GM10266 (cell line): Measurements from ENCODE around the gene AGPAT2.
A peak's percentile ranks its signal among the peaks of the same experiment; 100 is the strongest.

Source experiments
- DNase-seq: peaks from one replicate; pipeline ENCODE4 v3.0.0; 2012; ENCODE audit errors: extremely low spot score
- CTCF ChIP-seq: IDR thresholded peaks from 2 replicates; pipeline ENCODE4 v1.5.1; 2012; ENCODE audit warnings: mild to moderate bottlenecking, low read depth; ENCODE audit not compliant: control insufficient read depth, insufficient read depth; ENCODE audit errors: missing control alignments

AGPAT2 gene

GRCh38 chr9:136667940-136668760 lies 19.1 kb downstream of the AGPAT2 start:
- DNase-seq, result no peak
- TF ChIP-seq CTCF, result no peak

- DNase-seq, result no peak
- TF ChIP-seq CTCF, result no peak
These were observed 19.9 kb downstream of the AGPAT2 start for GRCh38 chr9:136667214-136667939.

GRCh38 chr9:136666372-136667213 lies 20.7 kb downstream of the AGPAT2 start:
- DNase-seq, result no peak
- TF ChIP-seq CTCF, result no peak

GRCh38 chr9:136665704-136666371 lies 21.4 kb downstream of the AGPAT2 start:
- no peak for TF ChIP-seq CTCF
- peak; percentile 79 for DNase-seq

GRCh38 chr9:136665111-136665703 lies 22.1 kb downstream of the AGPAT2 start:
- peak; percentile 77 for DNase-seq
- TF ChIP-seq CTCF, result peak; percentile 4

- no peak for DNase-seq
- TF ChIP-seq CTCF, result no peak
These were observed 23.0 kb downstream of the AGPAT2 start for GRCh38 chr9:136664000-136664915.
